GM12878 (cell line): ENCODE data around the gene ST6GALNAC3. TPM values are rescaled to one million over a fixed set of nuclear protein-coding genes. Genes with fewer than 3 reads are reported as not detected.

Source experiments
- ATAC-seq: fragments of 200-7000 bp; cut with Tn5 transposase; 3 replicates; pipeline ENCODE4 v1.9.1; 2020; ENCODE audit warnings: mild to moderate bottlenecking, moderate library complexity
- BruUV-seq: library from RNA; stranded (reverse); fragments of 400-500 nt; replicated peaks from 2 replicates; lab custom pipeline; 2021; lab: Mats Ljungman, UMichigan
- CTCF ChIA-PET: fragments of 300-600 bp; sonication (Branson Sonifier 250); formaldehyde crosslinking; extraction: SDS; loops from one replicate; lab custom pipeline; 2021; ENCODE audit warnings: inconsistent platforms; lab: Yijun Ruan, JAX
- POLR2A ChIA-PET: fragments of 350-600 bp; formaldehyde crosslinking; extraction: SDS; loops from one replicate; lab custom pipeline; 2021; ENCODE audit warnings: inconsistent platforms; lab: Charles Lee
- RAD21 ChIA-PET: fragments of 300-600 bp; sonication (Branson Sonifier 250); formaldehyde crosslinking; loops from one replicate; lab custom pipeline; 2023; ENCODE audit warnings: antibody characterized with exemption; ENCODE audit not compliant: unreplicated experiment; lab: Charles Lee
- SMC1A ChIA-PET: fragments of 300-600 bp; sonication (Branson Sonifier 250); formaldehyde crosslinking; loops from one replicate; lab custom pipeline; 2023; ENCODE audit not compliant: unreplicated experiment, uncharacterized antibody; lab: Charles Lee
- DNase-seq: peaks from one replicate; pipeline ENCODE4 v3.0.0-alpha.2; 2011; ENCODE audit warnings: low read depth, low spot score
- FAIRE-seq: peaks from 3 replicates; lab custom pipeline; 2011; peaks lifted over from hg19 to GRCh38; lab: Jason Lieb, UNC
- H2AFZ ChIP-seq: 2 replicates; pipeline ENCODE4 v1.6.0; 2011; ENCODE audit warnings: low read depth, low read length, control low read depth; ENCODE audit not compliant: control insufficient read depth
- H3K27ac ChIP-seq: 2 replicates; pipeline ENCODE4 v1.5.1; 2011; ENCODE audit warnings: control low read depth; ENCODE audit not compliant: control insufficient read depth, insufficient read depth
- H3K27me3 ChIP-seq, 2 experiments: replicated peaks in 1 of 2; 2 replicates each; pipeline versions ENCODE4 v1.6.0 to v1.6.1; 2011; ENCODE audit warnings: low read length in 1 of 2; ENCODE audit not compliant: control insufficient read depth in 2 of 2, insufficient read depth in 2 of 2
- H3K36me3 ChIP-seq, 2 experiments: 2 replicates each; pipeline ENCODE4 v1.5.1; 2011; ENCODE audit warnings: low read length in 1 of 2; ENCODE audit not compliant: control insufficient read depth in 2 of 2, insufficient read depth in 2 of 2
- H3K4me1 ChIP-seq: 2 replicates; pipeline ENCODE4 v1.6.1; 2011; ENCODE audit warnings: mild to moderate bottlenecking, low read length, moderate library complexity, mixed read lengths; ENCODE audit not compliant: control insufficient read depth, insufficient read depth
- H3K4me2 ChIP-seq: 2 replicates; pipeline ENCODE4 v1.6.0; 2011; ENCODE audit warnings: control low read depth; ENCODE audit not compliant: control insufficient read depth, insufficient read depth
- H3K4me3 ChIP-seq: fragments of 200-600 bp; sonication (generic); 2 replicates; pipeline ENCODE4 v1.5.1; 2016
- H3K79me2 ChIP-seq: 2 replicates; pipeline ENCODE4 v1.6.0; 2011; ENCODE audit warnings: low read length; ENCODE audit not compliant: control insufficient read depth, insufficient read depth
- H3K9ac ChIP-seq: 2 replicates; pipeline ENCODE4 v1.8.0; 2011; ENCODE audit warnings: low read length, control low read depth, mixed read lengths; ENCODE audit not compliant: control insufficient read depth, insufficient read depth
- H3K9me3 ChIP-seq: replicated peaks from 3 replicates; pipeline ENCODE4 v1.5.1; 2011; ENCODE audit warnings: mild to moderate bottlenecking, low read length; ENCODE audit not compliant: control insufficient read depth, insufficient read depth
- H4K20me1 ChIP-seq: 2 replicates; pipeline ENCODE4 v1.6.0; 2011; ENCODE audit not compliant: control insufficient read depth, insufficient read depth
- GATAD2B ChIP-seq: fragments of 450-650 bp; conservative IDR thresholded peaks from 2 replicates; pipeline ENCODE4 v1.6.1; 2017; ENCODE audit warnings: low read depth, mild to moderate bottlenecking, moderate library complexity
- IKZF1 ChIP-seq: fragments of 450-650 bp; conservative IDR thresholded peaks from 2 replicates; pipeline ENCODE4 v1.6.1; 2017; ENCODE audit warnings: antibody characterized with exemption, mild to moderate bottlenecking
- NFIC ChIP-seq: IDR thresholded peaks from 2 replicates; pipeline ENCODE4 v1.6.1; 2012; ENCODE audit warnings: low read depth, mild to moderate bottlenecking, inconsistent platforms, low read length, moderate library complexity
- SREBF1 ChIP-seq: IDR thresholded peaks from 2 replicates; pipeline ENCODE4 v1.6.1; 2012; ENCODE audit warnings: mild to moderate bottlenecking, low read length
- SREBF2 ChIP-seq: IDR thresholded peaks from 2 replicates; pipeline ENCODE4 v1.6.1; 2012; ENCODE audit warnings: mild to moderate bottlenecking, low read length
- ZNF24 ChIP-seq: fragments of 450-650 bp; IDR thresholded peaks from 2 replicates; pipeline ENCODE4 v1.6.1; 2017; ENCODE audit warnings: antibody characterized with exemption, mild to moderate bottlenecking
- WGBS: methylation state at CpG from one replicate; pipeline ENCODE4 v1.1.6; 2016; ENCODE audit warnings: low lambda C conversion rate; ENCODE audit not compliant: insufficient replicate concordance, insufficient coverage; ENCODE audit errors: missing lambda C conversion rate; 5-methylcytosine and 5-hydroxymethylcytosine counted together
- in situ Hi-C: fragments of 300-500 bp; cut with MboI; formaldehyde crosslinking; loops from 9 replicates; pipeline ENCODE4 v1.14.3; 2018; ENCODE audit warnings: mixed read lengths
- intact Hi-C: fragments of 100-400 bp; cut with micrococcal nuclease; formaldehyde crosslinking; loops from one replicate; pipeline ENCODE4 v1.14.2; 2022; ENCODE audit not compliant: unreplicated experiment
- polyA plus RNA-seq, 11 experiments: library from polyadenylated mRNA; depleted of rRNA in 4 of 11; unstranded in 6 of 11; stranded (reverse) in 5 of 11; fragments of >200 nt; fragmentation: Nextera tagmentation in 4 of 11; fragmentation: Illumina TruSeq in 1 of 11; extraction: Ambion mirVana in 4 of 11; extraction: Trizol in 1 of 11; gene quantifications; 1 replicate in 1 of 11; 2 replicates in 10 of 11; pipeline versions ENCODE4 v1.2.1 to v1.2.3, GENCODE V29; 2011 to 2016; ENCODE audit warnings: inconsistent platforms in 2 of 11, missing spikeins in 2 of 11, low read depth in 1 of 11
- total RNA-seq, 4 experiments: library from RNA; depleted of rRNA in 3 of 4; stranded (reverse); fragments of >200 nt in 3 of 4; fragmentation: Illumina TruSeq in 1 of 4; extraction: Trizol in 1 of 4; gene quantifications; 2 replicates each; pipeline versions ENCODE4 v1.2.1 to v1.2.3, GENCODE V29; 2013 to 2021
- TF ChIP-seq, protein P1 (sequence below): fragments of 450-650 bp; IDR thresholded peaks from 2 replicates; pipeline ENCODE4 v1.6.1; 2017; ENCODE audit warnings: antibody characterized with exemption, mild to moderate bottlenecking, moderate library complexity
- TF ChIP-seq, protein P2 (sequence below): fragments of 450-650 bp; formaldehyde crosslinking; IDR thresholded peaks from 2 replicates; pipeline ENCODE4 v1.5.0; 2022; ENCODE audit warnings: mild to moderate bottlenecking, missing genetic modification characterization

The ST6GALNAC3 gene
- total and polyA plus RNA-seq, 10 of the 15 experiments (the other 5 are each of a cell fraction or from before 2014, with no cell fraction given) = 0.04 to 0.68 (median 0.18) TPM; not detected in 3

DNA sequence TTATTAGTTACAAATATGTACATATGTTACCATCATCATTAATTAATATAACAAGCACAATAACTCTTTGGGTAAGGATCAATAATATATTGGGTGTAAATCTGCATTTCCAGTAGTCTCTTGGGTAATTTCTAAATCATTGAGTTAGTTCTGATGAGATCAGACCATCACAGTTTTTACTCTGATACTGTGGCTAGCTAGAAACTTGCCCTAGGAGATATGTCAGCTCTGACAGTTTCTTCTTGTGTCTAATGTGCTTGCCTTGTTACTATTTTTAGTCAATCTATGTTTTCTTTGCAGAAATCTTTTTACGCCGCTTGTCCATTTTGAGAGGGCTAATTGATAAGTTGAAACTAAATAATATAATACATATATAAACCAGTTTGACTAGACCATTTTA lies 507.2 kb downstream of the ST6GALNAC3 start (continued):
- TF ChIP-seq, protein P1, sequence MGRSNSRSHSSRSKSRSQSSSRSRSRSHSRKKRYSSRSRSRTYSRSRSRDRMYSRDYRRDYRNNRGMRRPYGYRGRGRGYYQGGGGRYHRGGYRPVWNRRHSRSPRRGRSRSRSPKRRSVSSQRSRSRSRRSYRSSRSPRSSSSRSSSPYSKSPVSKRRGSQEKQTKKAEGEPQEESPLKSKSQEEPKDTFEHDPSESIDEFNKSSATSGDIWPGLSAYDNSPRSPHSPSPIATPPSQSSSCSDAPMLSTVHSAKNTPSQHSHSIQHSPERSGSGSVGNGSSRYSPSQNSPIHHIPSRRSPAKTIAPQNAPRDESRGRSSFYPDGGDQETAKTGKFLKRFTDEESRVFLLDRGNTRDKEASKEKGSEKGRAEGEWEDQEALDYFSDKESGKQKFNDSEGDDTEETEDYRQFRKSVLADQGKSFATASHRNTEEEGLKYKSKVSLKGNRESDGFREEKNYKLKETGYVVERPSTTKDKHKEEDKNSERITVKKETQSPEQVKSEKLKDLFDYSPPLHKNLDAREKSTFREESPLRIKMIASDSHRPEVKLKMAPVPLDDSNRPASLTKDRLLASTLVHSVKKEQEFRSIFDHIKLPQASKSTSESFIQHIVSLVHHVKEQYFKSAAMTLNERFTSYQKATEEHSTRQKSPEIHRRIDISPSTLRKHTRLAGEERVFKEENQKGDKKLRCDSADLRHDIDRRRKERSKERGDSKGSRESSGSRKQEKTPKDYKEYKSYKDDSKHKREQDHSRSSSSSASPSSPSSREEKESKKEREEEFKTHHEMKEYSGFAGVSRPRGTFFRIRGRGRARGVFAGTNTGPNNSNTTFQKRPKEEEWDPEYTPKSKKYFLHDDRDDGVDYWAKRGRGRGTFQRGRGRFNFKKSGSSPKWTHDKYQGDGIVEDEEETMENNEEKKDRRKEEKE = no peak
- TF ChIP-seq, all 136 proteins: peak for 0

DNA sequence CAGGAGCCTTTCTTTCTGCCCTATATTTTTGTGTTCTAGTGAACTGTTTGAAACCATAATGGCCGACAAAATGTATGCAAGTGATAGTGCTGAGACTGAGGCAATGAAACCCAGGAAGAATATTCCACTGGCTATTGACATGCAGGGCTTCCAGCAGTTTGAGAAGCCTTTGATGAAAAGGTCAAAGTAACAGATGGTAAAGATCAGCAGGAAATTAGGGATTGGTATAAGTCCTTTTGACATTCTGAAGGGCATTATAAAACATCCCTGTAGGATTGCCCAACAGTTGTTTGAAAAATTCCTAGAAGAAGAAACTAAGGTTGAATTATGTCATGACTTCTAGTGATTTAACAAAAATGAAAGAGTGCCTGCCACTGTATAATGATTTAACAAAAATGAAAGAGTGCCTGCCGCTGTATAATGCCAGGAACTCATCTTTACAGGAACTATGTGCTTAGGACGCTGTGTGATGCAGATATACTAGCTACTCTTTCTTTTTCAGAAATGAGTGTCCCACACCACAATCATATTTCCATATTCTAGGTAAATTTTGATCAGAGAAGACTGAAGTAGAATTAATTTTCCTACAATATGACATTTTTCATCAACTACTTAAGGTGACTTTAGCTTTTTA lies 508.8 kb downstream of the ST6GALNAC3 start:
- ATAC-seq (no peak), DNase-seq (no peak), FAIRE-seq (no peak)
- H3K79me2 ChIP-seq = no peaks in the 10 kb centered on the region
- CTCF ChIA-PET = no interaction called here
- WGBS = 27% methylated on average over 3 of the region's 3 CpGs
- TF ChIP-seq GATAD2B (no peak), NFIC (no peak), SREBF2 (no peak), SREBF1 (no peak), ZNF24 (no peak), IKZF1 (no peak)
- TF ChIP-seq, protein P2, sequence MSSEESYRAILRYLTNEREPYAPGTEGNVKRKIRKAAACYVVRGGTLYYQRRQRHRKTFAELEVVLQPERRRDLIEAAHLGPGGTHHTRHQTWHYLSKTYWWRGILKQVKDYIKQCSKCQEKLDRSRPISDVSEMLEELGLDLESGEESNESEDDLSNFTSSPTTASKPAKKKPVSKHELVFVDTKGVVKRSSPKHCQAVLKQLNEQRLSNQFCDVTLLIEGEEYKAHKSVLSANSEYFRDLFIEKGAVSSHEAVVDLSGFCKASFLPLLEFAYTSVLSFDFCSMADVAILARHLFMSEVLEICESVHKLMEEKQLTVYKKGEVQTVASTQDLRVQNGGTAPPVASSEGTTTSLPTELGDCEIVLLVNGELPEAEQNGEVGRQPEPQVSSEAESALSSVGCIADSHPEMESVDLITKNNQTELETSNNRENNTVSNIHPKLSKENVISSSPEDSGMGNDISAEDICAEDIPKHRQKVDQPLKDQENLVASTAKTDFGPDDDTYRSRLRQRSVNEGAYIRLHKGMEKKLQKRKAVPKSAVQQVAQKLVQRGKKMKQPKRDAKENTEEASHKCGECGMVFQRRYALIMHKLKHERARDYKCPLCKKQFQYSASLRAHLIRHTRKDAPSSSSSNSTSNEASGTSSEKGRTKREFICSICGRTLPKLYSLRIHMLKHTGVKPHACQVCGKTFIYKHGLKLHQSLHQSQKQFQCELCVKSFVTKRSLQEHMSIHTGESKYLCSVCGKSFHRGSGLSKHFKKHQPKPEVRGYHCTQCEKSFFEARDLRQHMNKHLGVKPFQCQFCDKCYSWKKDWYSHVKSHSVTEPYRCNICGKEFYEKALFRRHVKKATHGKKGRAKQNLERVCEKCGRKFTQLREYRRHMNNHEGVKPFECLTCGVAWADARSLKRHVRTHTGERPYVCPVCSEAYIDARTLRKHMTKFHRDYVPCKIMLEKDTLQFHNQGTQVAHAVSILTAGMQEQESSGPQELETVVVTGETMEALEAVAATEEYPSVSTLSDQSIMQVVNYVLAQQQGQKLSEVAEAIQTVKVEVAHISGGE (CRISPR knock-in tag) = no peak
- H3K4me2 ChIP-seq = no peak overlapping the region
- no TSS peak for BruUV-seq
- SMC1A ChIA-PET = interaction anchor here (1.7 to 1.8 kb wide), 2 partner anchors 13 to 14 kb away, joined by 3 read pairs; no protein-coding TSS in a partner anchor
- H3K4me1 ChIP-seq = no peaks in the 10 kb centered on the region
- H3K27me3 ChIP-seq = no peaks in the 10 kb centered on the region
- H3K27ac ChIP-seq = no peak overlapping the region
- RAD21 ChIA-PET = no interaction called here
- in situ Hi-C loops = no loop called here
- no peak overlapping the region for H3K4me3 ChIP-seq
- no peaks in the 10 kb centered on the region for H4K20me1 ChIP-seq
- POLR2A ChIA-PET = no interaction called here
- H3K36me3 ChIP-seq = no peaks in the 10 kb centered on the region
- no peaks in the 10 kb centered on the region for H3K9me3 ChIP-seq
- H3K9ac ChIP-seq = no peak overlapping the region
- intact Hi-C loops = no loop called here
- H2AFZ ChIP-seq = no peak overlapping the region
